ENCODE data around the gene LSM12.

DNA sequence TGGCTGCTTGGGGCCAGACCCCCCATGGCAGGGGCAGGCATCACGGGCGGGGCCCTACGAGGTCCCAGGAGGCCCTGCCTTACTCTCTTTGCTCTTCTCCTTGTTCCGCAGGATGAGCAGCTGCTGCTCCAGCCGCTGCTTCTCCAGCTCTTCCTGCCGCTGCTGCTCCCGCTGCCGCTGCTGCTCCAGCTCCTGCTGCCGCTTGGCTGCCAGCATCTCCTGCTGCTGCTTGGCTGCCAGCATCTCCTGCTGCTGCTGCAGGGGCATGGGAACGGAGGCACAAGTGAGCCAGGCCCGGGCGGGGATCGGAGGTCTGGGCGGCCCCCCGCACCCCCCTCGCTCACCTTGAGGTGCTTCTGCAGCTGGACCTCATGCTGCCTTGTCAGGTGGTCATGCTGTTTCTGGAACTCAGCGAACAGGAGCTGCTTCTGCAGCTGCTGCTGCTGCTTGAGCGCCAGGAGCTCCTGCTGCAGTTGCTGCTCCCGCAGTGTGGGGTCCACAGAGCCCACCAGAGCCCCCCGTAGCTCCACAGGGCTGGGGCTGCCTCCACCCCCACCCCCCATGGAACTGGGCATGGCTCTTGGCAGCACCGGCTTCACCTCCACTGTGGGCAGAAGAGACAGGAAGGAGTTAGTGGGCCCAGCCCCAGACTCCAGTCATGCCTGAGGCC lies 26.9 kb upstream of the LSM12 start:
- TF ChIP-seq POLR2A (IDR thresholded peaks at IDR 0.05; ENCODE audit: low read depth): no peak
- TF ChIP-seq CTCF (IDR thresholded peaks at IDR 0.05): no peak
- no peak for TF ChIP-seq EP300 (IDR thresholded peaks at IDR 0.05)
- no peak for TF ChIP-seq POLR2AphosphoS5 (IDR thresholded peaks at IDR 0.05)
